Measurements from ENCODE around the gene ARPC3.
"Not testable (repeated sequence)": the region's sequence is repeated elsewhere in the genome, so short reads cannot be mapped to it uniquely, and the experiment has no call there.

The ARPC3 gene

GRCh38 chr12:110417113-110417512 is 33.0 kb downstream of the ARPC3 start:
- not testable (repeated sequence) for DNase-seq

DNA sequence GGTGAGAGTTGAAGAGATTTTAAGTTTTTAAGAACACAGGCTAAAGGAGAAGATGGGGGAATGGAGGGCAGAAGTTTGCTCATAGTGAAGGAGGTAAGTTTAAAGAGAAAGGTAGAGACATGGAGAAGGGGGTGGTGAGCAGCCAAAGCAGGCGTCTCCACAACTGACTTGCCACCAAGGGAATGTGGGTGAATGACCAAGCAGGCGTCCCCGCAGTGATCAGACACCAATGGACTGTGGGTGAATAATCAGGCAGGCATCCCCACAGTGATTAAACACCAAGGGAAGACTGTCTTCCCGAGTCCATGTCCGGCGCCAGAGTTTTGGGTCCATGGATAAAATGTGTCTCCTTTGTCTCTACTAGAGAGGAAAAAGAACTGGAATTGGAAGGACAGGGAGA is 40.1 kb downstream of the ARPC3 start:
- peak; percentile 24 for DNase-seq

- DNase-seq: not testable (repeated sequence)
Measured at GRCh38 chr12:110405126-110405662, 44.9 kb downstream of the ARPC3 start.

GRCh38 chr12:110403976-110404682 is 46.0 kb downstream of the ARPC3 start:
- peak; percentile 68 for DNase-seq

DNA sequence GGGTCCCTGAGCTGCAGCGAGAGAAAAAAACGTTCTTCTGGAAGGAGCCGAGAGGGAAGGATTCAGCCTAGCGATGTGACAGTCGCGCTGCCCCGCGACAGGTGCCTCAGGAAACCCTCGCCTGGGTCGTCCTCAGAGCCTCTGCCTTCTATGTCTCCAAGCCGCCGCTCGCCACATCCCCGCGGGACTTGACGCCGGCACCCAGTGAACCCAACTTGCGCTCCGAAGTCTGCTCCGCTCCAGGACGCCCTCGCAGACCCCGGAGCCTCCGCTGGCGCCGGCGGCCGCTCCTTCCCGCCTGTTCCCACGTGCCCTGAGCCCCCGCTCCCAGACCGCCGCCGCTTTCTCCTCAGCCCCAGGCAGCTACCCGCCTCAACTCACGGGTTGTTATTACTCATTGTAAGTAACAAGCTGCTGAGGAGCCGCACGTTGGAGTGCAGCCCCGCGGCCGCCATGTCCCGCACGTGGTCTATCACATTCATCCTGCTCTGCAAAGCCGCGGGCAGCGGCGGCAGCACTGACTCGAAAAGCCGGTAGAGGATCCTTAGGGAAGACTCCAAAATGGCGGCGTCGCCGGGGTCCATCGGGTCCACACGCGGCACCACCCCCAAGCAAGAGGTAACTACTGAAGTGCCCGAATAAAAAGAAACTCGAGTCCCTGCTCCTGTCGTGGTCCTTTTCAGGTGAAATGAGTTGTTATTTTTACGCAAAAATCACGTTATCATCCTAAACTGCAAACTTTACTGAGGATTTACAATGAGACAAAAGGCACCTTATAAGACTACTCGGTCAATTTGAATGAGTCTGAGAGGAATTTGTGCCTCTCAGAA is 46.8 kb downstream of the ARPC3 start, which contains the start of gene ANAPC7:
Gene ANAPC7 (minus strand): TSS at position 563 of the 830 bp plus-strand sequence. CDS start 81 bp downstream, at position 482.
- peak; percentile 93 for DNase-seq

All from fibroblast of skin of scalp (primary cell).